Left ventricle myocardium inferior (tissue), 1 donor: ENCODE results near the gene CT45A9. TPM values are rescaled to one million over a fixed set of nuclear protein-coding genes. Genes with fewer than 3 reads are reported as not detected.
"Not testable (repeated sequence)": the region's sequence is repeated elsewhere in the genome, so short reads cannot be mapped to it uniquely, and the experiment has no call there.

Experiments
- DNase-seq: peaks from one replicate; pipeline ENCODE4 v3.0.0-alpha.2; 2020
- H3K27ac ChIP-seq: fragments of 200-600 bp; replicated peaks from 2 replicates; pipeline ENCODE4 v1.8.0; 2021
- H3K27me3 ChIP-seq: fragments of 200-600 bp; 2 replicates; pipeline ENCODE4 v1.8.0; 2021; ENCODE audit warnings: low read depth
- H3K36me3 ChIP-seq: fragments of 200-600 bp; 2 replicates; pipeline ENCODE4 v1.8.0; 2021
- H3K4me1 ChIP-seq: fragments of 200-600 bp; 2 replicates; pipeline ENCODE4 v1.8.0; 2021
- H3K4me3 ChIP-seq: fragments of 200-600 bp; 2 replicates; pipeline ENCODE4 v1.8.0; 2021; ENCODE audit warnings: mild to moderate bottlenecking, moderate library complexity
- H3K9me3 ChIP-seq: fragments of 200-600 bp; replicated peaks from 2 replicates; pipeline ENCODE4 v1.8.0; 2021
- intact Hi-C: fragments of 100-400 bp; cut with micrococcal nuclease; formaldehyde crosslinking; loops from one replicate; pipeline ENCODE4 v1.11.0; 2022
- total RNA-seq: library from RNA; stranded (reverse); fragmentation: NEBNext Ultra II Directional; extraction: Animal tissue kit (Norgen Biotek cat#: 25700); gene quantifications from one replicate; pipeline ENCODE4 v1.2.1, GENCODE V29; 2021
- TF ChIP-seq, protein P1 (sequence below): fragments of 200-600 bp; IDR thresholded peaks from 2 replicates; pipeline ENCODE4 v1.8.0; 2021; ENCODE audit warnings: antibody characterized with exemption, mild to moderate bottlenecking, borderline replicate concordance
- donor health status: DM: no; HTN: yes; CAD: no; lungs with severe emphysema.

CT45A9 gene
- total RNA-seq, 1 donor from 2014 or later, result not detected

DNA sequence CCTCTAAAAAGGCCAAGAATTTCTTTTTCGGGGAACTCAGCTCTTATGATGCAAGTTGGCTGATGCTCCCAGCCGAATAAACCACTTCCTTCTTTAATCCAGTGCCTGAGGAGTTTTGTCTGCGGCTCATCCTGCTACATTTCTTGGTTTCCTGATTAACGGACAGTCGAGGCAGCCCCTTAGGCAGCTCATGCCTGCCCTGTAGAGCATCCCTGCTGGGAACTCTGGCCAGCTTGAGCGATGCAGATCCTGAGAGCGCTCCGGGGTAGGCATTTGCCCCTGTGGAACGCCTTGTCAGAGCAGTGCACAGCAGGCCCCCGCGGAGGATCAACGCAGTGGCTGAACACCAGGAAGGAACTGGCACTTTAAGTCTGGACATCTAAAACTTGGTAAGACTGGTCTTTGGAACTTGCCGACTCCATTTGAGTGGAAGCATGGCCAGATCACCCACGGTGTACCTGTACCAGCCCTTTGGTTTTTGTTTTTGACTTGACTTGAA is 18.5 kb upstream of the CT45A9 start:
- Histone ChIP-seq H3K4me3 (no peak overlapping the region), H3K4me1 (no peaks in the 10 kb centered on the region), H3K36me3 (no peaks in the 10 kb centered on the region), H3K9me3 (no peaks in the 10 kb centered on the region), H3K27ac (no peak overlapping the region), H3K27me3 (no peaks in the 10 kb centered on the region)
- TF ChIP-seq, protein P1, sequence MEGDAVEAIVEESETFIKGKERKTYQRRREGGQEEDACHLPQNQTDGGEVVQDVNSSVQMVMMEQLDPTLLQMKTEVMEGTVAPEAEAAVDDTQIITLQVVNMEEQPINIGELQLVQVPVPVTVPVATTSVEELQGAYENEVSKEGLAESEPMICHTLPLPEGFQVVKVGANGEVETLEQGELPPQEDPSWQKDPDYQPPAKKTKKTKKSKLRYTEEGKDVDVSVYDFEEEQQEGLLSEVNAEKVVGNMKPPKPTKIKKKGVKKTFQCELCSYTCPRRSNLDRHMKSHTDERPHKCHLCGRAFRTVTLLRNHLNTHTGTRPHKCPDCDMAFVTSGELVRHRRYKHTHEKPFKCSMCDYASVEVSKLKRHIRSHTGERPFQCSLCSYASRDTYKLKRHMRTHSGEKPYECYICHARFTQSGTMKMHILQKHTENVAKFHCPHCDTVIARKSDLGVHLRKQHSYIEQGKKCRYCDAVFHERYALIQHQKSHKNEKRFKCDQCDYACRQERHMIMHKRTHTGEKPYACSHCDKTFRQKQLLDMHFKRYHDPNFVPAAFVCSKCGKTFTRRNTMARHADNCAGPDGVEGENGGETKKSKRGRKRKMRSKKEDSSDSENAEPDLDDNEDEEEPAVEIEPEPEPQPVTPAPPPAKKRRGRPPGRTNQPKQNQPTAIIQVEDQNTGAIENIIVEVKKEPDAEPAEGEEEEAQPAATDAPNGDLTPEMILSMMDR, result no peak
- DNase-seq, result no peak
- intact Hi-C loops, result no loop called here

DNA sequence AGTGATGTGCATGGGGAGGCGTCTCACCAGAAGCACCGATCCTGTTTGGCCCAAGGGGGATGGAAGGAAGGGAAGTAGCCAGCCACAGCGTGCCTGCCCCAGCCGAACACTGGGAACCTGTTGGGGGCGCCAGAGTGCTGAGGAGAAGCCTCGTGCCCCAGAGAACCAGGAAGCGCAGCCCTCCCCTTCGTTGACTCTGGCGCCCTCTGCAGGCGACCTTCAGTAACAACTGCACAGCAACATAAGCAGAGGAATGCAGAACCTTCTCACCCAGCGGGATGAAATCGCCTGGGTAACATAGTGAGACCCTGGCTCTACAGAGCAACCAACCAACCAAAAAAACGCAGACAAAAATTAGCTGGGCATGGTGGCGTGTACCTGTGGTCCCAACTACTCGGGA is 17.4 kb upstream of the CT45A9 start:
- H3K4me3 ChIP-seq, H3K9me3 ChIP-seq, H3K4me1 ChIP-seq, H3K27ac ChIP-seq, H3K36me3 ChIP-seq, intact Hi-C loops, DNase-seq, H3K27me3 ChIP-seq: not testable (repeated sequence)

GRCh38 chrX:135888230-135888629 is 16.6 kb upstream of the CT45A9 start:
- intact Hi-C loops, DNase-seq, H3K27ac ChIP-seq, H3K9me3 ChIP-seq, H3K4me3 ChIP-seq, H3K27me3 ChIP-seq, H3K4me1 ChIP-seq, H3K36me3 ChIP-seq: not testable (repeated sequence)

- H3K27ac ChIP-seq, H3K4me1 ChIP-seq, H3K9me3 ChIP-seq, DNase-seq, H3K27me3 ChIP-seq, intact Hi-C loops, H3K36me3 ChIP-seq, H3K4me3 ChIP-seq: not testable (repeated sequence)
Observed at GRCh38 chrX:135882741-135883140, 11.1 kb upstream of the CT45A9 start.

DNA sequence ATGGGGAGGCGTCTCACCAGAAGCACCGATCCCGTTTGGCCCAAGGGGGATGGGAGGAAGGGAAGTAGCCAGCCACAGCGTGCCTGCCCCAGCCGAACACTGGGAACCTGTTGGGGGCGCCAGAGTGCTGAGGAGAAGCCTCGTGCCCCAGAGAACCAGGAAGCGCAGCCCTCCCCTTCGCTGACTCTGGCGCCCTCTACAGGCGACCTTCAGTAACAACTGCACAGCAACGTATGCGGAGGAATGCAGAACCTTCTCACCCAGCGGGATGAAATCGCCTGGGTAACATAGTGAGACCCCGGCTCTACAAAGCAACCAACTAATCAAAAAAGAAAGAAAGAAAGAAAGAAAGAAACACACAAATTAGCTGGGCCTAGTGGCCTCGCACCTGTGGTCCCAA is 17.2 kb downstream of the CT45A9 start, which contains the start of gene CT45A8:
CT45A8 (minus strand) TSS at position 101 of the 400 bp plus-strand sequence. CDS start 3,755 bp downstream, outside the sequence.
- DNase-seq, H3K27me3 ChIP-seq, H3K9me3 ChIP-seq, H3K4me1 ChIP-seq, H3K4me3 ChIP-seq, H3K27ac ChIP-seq, H3K36me3 ChIP-seq, intact Hi-C loops: not testable (repeated sequence)

DNA sequence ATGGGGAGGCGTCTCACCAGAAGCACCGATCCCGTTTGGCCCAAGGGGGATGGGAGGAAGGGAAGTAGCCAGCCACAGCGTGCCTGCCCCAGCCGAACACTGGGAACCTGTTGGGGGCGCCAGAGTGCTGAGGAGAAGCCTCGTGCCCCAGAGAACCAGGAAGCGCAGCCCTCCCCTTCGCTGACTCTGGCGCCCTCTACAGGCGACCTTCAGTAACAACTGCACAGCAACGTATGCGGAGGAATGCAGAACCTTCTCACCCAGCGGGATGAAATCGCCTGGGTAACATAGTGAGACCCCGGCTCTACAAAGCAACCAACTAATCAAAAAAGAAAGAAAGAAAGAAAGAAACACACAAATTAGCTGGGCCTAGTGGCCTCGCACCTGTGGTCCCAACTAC is 34.4 kb downstream of the CT45A9 start, which contains the start of gene CT45A7:
CT45A7 (minus strand) TSS at position 101 of the 400 bp plus-strand sequence. CDS start 3,747 bp downstream, outside the sequence.
- H3K4me3 ChIP-seq, H3K27ac ChIP-seq, H3K36me3 ChIP-seq, DNase-seq, H3K9me3 ChIP-seq, H3K27me3 ChIP-seq, H3K4me1 ChIP-seq, intact Hi-C loops: not testable (repeated sequence)

- H3K27me3 ChIP-seq, intact Hi-C loops, H3K4me3 ChIP-seq: not testable (repeated sequence)
Observed at GRCh38 chrX:135819912-135820311, 51.7 kb downstream of the CT45A9 start, which contains the start of gene CT45A2. Gene CT45A2 (minus strand): TSS chrX:135820012. CDS start chrX:135816265, 3,747 bp downstream.

More at GRCh38 chrX:135819912-135820311, 51.7 kb downstream of the CT45A9 start, which contains the start of gene CT45A2:
- H3K9me3 ChIP-seq, H3K36me3 ChIP-seq, DNase-seq, H3K27ac ChIP-seq, H3K4me1 ChIP-seq: not testable (repeated sequence)

Other genes starting within 250 kb of the CT45A9 start
- gene CT45A1, start 158.2 kb downstream of the CT45A9 start, total RNA-seq, result not detected
- not detected for gene CT45A3, start 103.6 kb downstream of the CT45A9 start, total RNA-seq
- not detected for gene CT45A5, start 86.3 kb downstream of the CT45A9 start, total RNA-seq
- gene CT45A6, start 69.0 kb downstream of the CT45A9 start, total RNA-seq, result not detected
- gene CT45A2, start 51.8 kb downstream of the CT45A9 start, total RNA-seq, result not detected
- not detected for gene CT45A7, start 34.5 kb downstream of the CT45A9 start, total RNA-seq
- gene CT45A8, start 17.3 kb downstream of the CT45A9 start, total RNA-seq, result not detected
- gene CT45A10, start 21.6 kb upstream of the CT45A9 start, total RNA-seq, result not detected
- not detected for gene SAGE1, start 21.9 kb upstream of the CT45A9 start, total RNA-seq
- gene MMGT1, start 102.2 kb upstream of the CT45A9 start, total RNA-seq, result 25.3 TPM
- gene SLC9A6, start 113.6 kb upstream of the CT45A9 start, total RNA-seq, result 15.6 TPM